HL-60/S4 treated with retinoic acid at 250 ng/mL for 4 days and 3 days (cell line): ENCODE measurements around the gene GPATCH4.
"Not testable (repeated sequence)": the region's sequence is repeated elsewhere in the genome, so short reads cannot be mapped to it uniquely, and the experiment has no call there.

Source experiments
- in situ Hi-C: fragments of 300-500 bp; cut with MboI; formaldehyde crosslinking; loops from 2 replicates; pipeline ENCODE4 v1.7.0; 2022; ENCODE audit warnings: low sequenced_read_pairs

GPATCH4 gene

GRCh38 chr1:156601122-156601830 lies at the start of gene GPATCH4:
Gene GPATCH4 (minus strand): TSS chr1:156601479.
- in situ Hi-C loops = no loop called here

- in situ Hi-C loops = no loop called here
These were observed 47.7 kb upstream of the GPATCH4 start for GRCh38 chr1:156648951-156649350.

- in situ Hi-C loops = no loop called here
These were observed 47.2 kb upstream of the GPATCH4 start for GRCh38 chr1:156648496-156648895.

- in situ Hi-C loops = no loop called here
These were observed 46.1 kb upstream of the GPATCH4 start for GRCh38 chr1:156647351-156647750.

GRCh38 chr1:156646738-156647211 lies 45.5 kb upstream of the GPATCH4 start:
- in situ Hi-C loops = no loop called here

GRCh38 chr1:156645666-156646065 lies 44.4 kb upstream of the GPATCH4 start:
- in situ Hi-C loops = no loop called here

GRCh38 chr1:156645056-156645455 lies 43.8 kb upstream of the GPATCH4 start:
- in situ Hi-C loops = no loop called here

- in situ Hi-C loops = no loop called here
These were observed 43.4 kb upstream of the GPATCH4 start for GRCh38 chr1:156644640-156645039.

GRCh38 chr1:156644146-156644545 lies 42.9 kb upstream of the GPATCH4 start:
- in situ Hi-C loops = no loop called here

GRCh38 chr1:156643778-156644092 lies 42.5 kb upstream of the GPATCH4 start:
- in situ Hi-C loops = no loop called here

- in situ Hi-C loops = no loop called here
These were observed 41.9 kb upstream of the GPATCH4 start for GRCh38 chr1:156643049-156643777.

GRCh38 chr1:156642265-156643048 lies 41.2 kb upstream of the GPATCH4 start:
- in situ Hi-C loops = no loop called here

- in situ Hi-C loops = no loop called here
These were observed 40.5 kb upstream of the GPATCH4 start, which contains the start of gene BCAN for GRCh38 chr1:156641761-156642264. Gene BCAN (plus strand): TSS chr1:156642117. CDS start chr1:156646055, 3,938 bp downstream.

GRCh38 chr1:156640842-156641706 lies 39.8 kb upstream of the GPATCH4 start:
- in situ Hi-C loops = no loop called here

GRCh38 chr1:156639601-156640101 lies 38.4 kb upstream of the GPATCH4 start:
- in situ Hi-C loops = no loop called here

- in situ Hi-C loops = no loop called here
These were observed 37.1 kb upstream of the GPATCH4 start for GRCh38 chr1:156638189-156638985.

- in situ Hi-C loops = no loop called here
These were observed 31.1 kb upstream of the GPATCH4 start for GRCh38 chr1:156632355-156632754.

GRCh38 chr1:156631152-156631551 lies 29.9 kb upstream of the GPATCH4 start:
- in situ Hi-C loops = not testable (repeated sequence)

- in situ Hi-C loops = loop anchor here (10.0 kb wide), 1 partner anchor 45 kb away; the partner anchor contains the start of gene NES
These were observed 28.7 kb upstream of the GPATCH4 start for GRCh38 chr1:156629823-156630449.
